CD4-positive, alpha-beta T cell treated with Interleukin-4 for 1 hour (primary cell): ENCODE measurements around the gene CHD9.
A peak's percentile ranks its signal among the peaks of the same experiment; 100 is the strongest.
"Not testable (repeated sequence)": the region's sequence is repeated elsewhere in the genome, so short reads cannot be mapped to it uniquely, and the experiment has no call there.

Source experiments
- DNase-seq, 2 donors: peaks; one replicate each; pipeline ENCODE4 v3.0.0-alpha.2; 2020 to 2022

The CHD9 gene

DNA sequence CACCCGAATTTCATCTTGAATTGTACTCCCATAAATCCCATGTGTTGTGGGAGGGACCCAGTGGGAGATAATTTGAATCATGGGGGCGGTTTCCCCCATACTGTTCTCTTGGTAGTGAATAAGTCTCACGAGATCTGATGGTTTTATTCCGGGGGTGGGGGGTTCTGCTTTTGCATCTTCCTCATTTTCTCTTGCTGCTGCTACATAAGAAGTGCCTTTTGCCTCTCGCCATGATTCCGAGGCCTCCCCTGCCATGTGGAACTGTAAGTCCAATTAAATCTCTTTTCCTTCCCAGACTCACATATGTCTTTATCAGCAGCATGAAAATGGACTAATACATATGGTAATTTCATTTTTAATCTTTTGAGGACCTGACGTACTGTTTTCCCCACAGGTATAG is 20.7 kb downstream of the CHD9 start:
- not testable (repeated sequence) for DNase-seq

- DNase-seq, result no peak
Observed at GRCh38 chr16:53078247-53078646, 23.5 kb downstream of the CHD9 start.

DNA sequence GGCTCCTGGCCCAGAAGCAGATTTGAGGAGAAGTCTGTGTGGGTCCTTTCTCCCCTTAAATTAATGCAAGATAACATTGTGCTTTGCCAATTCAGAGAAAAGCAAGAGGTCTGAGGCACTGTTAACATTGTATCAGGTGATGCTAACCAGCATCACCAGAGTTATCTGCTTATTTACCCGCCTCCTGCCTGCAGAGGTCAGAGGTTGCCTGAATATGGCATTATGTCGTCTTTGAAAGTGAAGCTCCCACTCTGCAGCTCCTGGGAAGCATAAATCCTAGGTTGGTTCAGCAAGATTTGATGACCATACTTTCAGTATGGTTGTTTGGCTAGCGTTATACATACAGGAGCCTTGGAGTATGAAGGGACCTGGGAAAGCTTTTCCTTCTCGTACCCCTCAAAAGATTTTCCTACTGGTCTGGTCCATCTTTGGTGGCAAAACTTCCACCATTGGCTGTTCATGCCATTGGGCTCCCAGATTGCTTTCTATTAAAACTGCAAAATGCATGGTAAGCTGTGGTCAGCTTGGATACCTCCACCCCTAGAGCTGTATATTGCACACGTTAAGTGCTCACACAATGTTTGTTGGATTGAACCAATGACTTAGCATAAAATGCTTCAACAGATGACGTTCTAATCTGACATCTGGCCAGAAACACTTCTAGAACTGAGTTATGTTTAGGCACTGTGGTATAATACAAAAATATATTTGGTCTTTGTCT is 24.1 kb downstream of the CHD9 start:
- no peak for DNase-seq

DNA sequence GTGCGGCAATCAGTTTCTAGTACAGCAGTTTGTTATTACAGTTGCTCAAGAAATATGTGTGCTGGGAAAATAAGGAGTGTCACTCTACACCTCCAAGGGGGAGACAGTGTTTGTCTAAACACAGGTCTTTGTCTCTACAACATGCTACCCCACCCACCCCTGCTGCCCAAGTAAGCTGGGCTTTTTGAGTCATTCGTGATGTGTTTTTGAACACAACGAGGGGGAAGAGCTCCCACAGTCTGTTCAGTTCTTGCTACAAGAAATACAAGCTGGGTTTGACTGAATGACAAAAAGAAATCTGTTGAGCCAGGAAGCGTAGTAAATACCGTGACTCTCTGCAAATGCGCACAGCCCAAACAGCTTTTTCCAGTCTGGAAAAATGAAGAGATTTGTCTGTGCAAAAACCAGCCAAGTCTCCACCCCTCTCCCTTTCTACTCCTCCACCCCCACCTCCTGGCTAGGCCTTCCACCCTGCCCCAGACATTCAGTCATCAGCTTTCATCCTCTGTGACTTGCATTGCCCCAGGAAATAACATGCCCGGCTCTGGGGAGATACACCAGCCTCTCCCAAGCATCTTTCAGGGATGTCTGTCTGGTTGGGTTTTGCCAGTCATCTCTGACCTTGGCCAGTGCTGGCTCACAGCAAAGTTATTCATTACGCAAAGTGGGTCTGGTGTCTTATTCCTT is 25.7 kb downstream of the CHD9 start:
- no peak for DNase-seq

GRCh38 chr16:53081032-53081424 is 26.2 kb downstream of the CHD9 start:
- DNase-seq, result no peak

- no peak for DNase-seq
Observed at GRCh38 chr16:53081686-53082407, 27.1 kb downstream of the CHD9 start.

DNA sequence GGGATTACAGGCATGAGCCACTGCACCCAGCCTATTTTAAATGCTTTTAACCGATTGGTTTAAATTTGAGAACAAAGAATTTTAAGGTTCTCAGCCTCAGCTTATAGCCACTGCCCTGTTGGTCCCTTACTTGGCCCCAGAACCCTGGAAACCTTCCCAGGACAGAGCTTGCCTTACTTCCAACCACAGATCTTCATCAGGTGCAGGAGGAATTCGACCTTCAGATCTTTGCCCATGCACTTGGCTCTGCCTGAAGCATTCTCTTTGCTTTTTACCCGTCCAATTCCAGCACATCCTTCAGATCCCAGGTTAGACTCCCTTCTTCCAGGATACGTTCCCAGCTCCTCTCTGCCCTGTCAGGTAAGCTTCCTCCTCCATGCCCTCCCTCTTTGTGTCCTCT is 27.7 kb downstream of the CHD9 start:
- DNase-seq, result no peak

DNA sequence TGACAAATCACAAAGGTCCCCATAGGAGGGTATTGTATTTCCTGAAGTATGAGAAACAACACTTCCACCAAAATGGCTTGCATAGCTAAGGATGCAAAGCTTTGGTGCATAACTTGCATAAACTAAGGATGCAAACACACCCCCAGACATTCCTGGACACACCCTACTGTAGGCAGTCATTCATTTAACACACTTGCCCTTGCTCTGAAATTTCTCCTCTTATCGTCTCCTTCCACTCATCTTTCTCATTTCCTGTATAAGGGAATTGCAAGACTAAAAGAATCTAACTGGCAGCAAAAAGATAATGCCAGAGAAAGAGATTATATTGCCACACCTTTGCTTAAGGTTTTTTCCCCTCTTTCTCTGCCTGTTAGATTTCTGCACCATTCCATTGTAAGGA is 28.3 kb downstream of the CHD9 start:
- no peak for DNase-seq

- no peak for DNase-seq
Observed at GRCh38 chr16:53084141-53084541, 29.4 kb downstream of the CHD9 start.

- no peak for DNase-seq
Observed at GRCh38 chr16:53084746-53085334, 30.0 kb downstream of the CHD9 start.

DNA sequence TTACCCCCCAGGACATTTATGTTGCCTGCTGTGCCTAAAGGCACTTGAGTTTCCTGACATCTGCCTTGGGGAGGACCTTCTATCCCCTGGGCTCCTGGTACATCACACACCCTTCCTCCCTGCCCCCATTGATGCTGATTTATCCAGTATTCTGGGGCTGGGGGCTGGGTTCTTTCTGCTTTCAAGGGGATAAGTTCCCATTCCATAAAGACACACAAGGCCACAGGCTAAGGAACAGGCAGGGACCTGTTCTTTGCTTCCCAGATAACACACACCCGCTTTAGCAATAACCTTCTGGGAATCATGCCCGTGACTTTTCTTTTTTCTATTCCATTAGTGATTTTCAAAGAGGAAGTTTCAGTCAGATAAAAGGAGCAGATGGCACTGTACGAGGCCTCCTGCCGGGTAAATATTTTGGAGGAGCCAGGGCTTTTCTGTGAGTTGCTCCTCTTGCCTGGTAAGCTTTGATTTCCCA is 30.6 kb downstream of the CHD9 start:
- no peak for DNase-seq

DNA sequence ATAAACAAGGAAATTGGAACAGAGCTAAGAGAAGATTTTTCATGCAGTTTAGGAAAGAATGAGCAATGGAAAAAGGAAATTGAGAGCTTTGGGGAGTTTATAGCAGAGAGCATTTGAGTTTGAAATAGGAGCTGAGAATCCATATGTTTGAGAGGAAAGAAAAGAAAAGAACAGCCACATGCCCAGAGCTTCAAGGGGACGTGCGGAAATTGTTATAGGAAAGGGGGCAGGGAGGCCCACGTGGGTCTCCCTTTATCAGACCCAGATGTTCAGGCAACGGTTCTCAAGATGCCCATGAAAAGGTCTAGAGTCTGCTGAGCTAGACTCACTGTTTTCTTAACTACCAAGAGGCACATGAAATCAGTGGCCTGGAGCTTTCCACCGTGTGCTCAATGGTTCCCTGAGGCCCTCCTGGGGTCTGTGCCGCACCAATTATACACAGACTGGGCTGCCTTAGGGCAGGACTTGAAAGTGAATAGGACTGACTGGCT is 31.2 kb downstream of the CHD9 start:
- no peak for DNase-seq

DNA sequence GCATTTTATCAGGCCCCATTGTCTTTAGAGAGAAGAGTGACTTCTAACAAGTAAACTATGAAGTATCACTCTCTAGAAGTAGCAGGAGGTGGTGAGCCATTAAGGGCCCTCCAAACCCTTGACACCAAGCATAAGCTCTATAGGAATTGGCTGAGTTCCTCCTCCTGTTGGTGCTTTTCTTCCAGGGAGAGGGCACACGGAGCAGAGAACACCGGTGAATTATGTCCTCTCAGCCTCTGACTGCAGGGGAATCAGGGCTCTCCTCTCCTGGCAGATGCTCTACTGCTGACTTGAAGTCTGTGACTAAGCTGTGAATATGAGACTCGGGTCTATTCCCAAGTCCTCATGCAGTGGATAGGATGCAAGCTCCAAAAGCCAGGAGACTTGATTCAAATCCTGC is 32.3 kb downstream of the CHD9 start:
- no peak for DNase-seq

GRCh38 chr16:53089434-53090285 is 34.9 kb downstream of the CHD9 start:
- DNase-seq, result no peak

- no peak for DNase-seq
Observed at GRCh38 chr16:53090286-53090590, 35.4 kb downstream of the CHD9 start.

DNA sequence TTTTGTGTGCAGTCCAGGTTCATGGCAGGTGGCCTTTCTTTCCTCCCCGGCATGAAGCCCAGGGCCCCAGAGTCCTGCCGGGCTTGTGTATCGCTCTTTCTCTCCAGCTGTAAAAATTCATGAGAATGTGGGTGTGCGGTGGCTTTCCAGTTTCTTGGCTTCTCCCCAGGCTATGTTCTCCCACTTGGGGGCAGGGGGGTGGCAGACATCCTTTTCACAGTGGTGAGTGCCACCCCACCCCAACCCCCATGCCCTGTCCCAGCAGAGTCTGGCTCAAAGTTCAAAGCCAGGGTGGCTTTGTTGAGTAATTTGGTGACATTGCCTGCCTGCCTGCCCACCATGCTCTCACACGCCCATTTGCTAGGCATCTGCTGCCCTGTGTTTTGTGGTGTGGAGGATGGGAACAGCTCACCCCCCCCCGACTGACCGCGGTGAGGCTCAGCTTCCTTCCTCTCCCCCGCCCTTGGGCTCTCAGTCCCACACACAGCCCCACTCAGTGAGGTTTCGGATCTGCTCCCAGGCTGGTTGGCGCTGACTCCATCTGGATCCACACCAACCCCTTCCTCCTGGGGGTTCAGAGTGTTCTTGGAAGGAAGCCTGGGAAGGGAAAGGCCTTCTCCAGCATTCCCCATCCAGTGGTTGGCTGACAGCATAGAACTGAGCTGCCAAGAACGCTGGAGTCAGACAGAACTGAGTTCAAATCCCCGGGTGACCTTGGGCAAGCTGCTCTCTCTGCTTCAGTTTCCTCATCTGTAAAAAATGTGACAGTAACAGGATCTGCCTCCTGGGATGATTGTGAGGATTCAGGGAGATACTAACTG is 36.0 kb downstream of the CHD9 start:
- peak in 1 of 2 donors; percentile 41 for DNase-seq

DNA sequence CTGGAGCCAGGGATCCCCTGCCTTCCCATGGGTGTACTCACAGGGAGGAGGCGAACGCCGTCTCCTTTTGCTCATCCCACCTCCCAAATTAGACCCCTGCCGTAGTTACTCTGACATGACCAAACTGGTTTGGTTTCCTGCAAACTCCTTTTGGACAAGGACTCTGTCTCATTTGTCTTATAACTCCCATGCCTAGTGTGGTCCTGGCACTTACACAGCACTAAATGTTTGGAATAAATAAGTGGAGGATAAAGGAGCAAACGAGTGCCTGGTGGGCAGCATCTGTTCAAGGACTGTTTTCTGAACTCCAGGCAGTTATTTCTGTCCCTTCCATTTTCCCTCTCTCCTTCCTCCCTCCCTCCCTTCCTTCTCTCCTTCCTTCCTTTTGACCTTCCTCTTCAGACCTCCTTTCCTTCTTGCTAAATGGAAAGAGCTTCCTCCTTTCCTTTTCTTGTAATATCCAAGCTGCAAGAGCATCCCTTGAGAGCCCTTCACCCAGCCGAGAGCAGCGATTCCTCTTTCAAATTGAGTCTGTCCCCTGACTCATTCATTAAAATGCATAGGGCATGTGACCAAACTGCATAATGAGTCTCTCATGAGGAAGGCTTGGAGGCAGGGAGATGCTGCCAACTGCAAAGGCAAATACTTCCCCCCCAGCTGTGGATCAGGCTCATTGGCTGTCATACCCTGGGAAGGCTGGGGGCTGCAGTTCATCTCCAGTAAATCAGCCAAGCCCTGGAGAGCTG is 36.8 kb downstream of the CHD9 start:
- peak in 1 of 2 donors; percentile 45 for DNase-seq

DNA sequence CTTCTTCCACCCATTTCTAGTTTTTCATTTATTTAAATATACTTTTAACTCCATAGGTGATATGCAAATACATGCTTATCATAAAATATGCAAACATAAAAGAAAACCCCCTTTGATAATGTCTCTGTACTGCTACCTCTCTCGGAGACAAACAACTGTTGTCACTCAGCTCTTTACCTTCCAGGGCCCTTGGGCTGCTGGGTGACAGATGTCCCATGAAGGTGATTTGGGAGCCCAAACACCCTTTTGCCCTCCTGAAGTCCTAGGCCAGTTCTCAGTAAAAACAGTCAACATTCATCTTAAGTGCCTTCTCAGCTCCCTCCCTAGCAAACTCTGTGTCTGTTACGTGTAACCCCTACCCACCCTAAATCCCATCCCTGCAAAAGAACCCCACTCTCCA is 37.5 kb downstream of the CHD9 start:
- no peak for DNase-seq

GRCh38 chr16:53093162-53093744 is 38.5 kb downstream of the CHD9 start:
- no peak for DNase-seq

GRCh38 chr16:53094013-53094630 is 39.3 kb downstream of the CHD9 start:
- peak; percentile 23 to 44 for DNase-seq
